ENCODE measurements around the gene SLC25A45. TPM values are rescaled to one million over a fixed set of nuclear protein-coding genes. Genes with fewer than 3 reads are reported as not detected.

Gene SLC25A45
- total RNA-seq, 2 experiments from 2014 or later: 24.5 to 28.2 TPM

DNA sequence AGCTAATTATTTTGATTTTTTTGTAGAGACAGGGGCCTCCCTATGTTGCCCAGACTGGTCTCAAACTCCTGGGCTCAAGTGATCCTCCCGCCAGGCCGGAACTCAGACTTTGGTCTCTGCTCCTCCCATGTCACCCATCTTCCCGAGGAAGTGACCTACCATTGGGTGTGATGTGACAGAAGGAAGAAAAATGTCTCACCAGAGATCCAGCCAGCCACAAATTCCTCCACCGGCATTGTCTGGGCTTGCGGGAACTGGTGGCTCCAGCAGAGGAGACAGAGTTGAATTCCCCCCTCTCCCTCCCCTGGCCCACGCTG is 772 bp downstream of the SLC25A45 start:
- H3K4me1 Mint-ChIP-seq (ENCODE audit: low read depth): peaks cover 47% of the 10 kb centered on the region
- ATAC-seq: peak; percentile 5
- POLR2A ChIA-PET: interaction anchor here (0.6 to 15.4 kb wide), 8 partner anchors 9 to 257 kb away, joined by 3 to 253 read pairs (median 4); partner anchors contain the start of genes MALAT1 and NEAT1

DNA sequence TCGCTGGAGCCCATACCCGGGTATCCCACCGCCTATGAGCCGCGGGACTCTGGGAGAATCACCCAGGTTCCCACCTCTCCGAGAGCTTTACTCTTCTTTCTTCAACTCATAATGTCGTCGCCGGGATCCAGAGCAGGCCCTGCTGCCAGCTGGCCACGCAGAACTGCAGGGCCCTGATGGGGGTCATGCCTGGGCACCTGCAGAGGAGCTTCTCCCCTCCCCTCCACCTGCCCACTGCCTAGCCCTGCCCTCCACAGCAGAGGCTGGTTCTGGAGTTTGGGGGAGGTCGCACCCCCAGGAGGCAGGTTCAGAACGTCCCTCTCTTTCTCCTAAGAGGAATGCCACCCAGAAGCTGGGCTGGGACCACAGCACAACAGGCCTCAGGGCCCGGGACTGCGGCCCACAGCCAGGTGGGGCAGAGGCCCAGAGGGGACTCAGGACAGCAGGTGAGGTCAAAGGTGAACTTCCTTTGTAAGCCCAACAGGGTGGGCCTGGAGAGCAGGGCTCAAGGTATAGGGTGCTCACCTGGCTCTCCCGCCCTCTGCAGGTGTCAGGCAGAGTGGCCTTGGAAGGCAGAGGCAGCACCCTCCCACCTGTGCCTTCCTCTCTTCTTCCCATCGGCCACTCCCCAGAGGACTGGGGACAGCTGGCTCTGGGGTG is 1.9 kb downstream of the SLC25A45 start:
- DNase-seq: no peak

More for the DNA sequence above, 772 bp downstream of the SLC25A45 start:
- no peaks in the 10 kb centered on the region for H3K27me3 Mint-ChIP-seq (ENCODE audit: low read depth)
- peak overlapping the region; percentile 83 for H3K4me3 Mint-ChIP-seq
- no peaks in the 10 kb centered on the region for H3K9me3 Mint-ChIP-seq (ENCODE audit: insufficient read depth)
- H3K36me3 Mint-ChIP-seq (ENCODE audit: low read depth): no peaks in the 10 kb centered on the region
- peak; percentile 58 for DNase-seq
- CTCF ChIA-PET: interaction anchor here (0.6 to 2.8 kb wide), 14 partner anchors 9 to 1150 kb away, joined by 3 to 17 read pairs (median 3); partner anchors contain the start of genes MALAT1 and SCYL1
- peak overlapping the region; percentile 99 for H3K27ac Mint-ChIP-seq

DNA sequence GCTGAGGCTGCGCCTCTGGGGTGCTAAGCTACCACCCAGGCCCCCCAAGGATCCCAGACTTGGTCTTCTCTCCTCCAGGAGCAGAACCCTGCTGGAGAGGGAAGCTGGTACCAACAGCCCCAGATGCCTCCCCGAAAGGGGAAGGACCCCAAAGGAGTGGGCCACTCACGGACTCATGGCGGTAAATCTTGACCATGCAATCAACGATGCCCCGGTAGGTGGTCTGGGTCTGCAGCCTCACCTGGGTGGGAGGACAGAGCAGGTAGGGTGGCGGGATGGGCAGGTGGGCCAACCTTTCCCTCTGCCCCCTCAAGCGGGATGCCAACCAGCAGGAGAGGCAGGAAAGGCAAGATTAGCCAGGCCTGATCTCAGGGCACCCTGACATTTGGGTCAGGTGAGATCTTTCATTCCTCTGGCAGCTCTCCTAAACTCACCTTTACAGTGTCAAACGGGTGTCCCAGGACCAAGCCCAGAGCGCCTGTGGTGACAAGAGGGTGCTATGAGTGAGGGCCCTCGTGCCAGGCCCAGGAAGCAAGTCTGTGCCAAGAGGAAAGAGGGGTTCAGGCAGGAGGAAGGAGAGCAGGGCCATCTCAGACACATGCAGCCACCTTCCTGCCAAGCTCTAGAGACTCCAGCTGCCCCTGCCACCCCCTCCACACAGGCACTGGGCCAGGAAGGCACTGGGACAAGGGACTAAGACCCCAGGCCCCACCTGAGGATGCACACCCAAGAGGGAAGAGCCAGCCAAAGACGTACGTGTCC is 2.6 kb downstream of the SLC25A45 start:
- Mint-ChIP-seq H3K4me1 (ENCODE audit: low read depth) (peaks cover 34% of the 10 kb centered on the region), H3K9me3 (ENCODE audit: insufficient read depth) (no peaks in the 10 kb centered on the region), H3K36me3 (ENCODE audit: low read depth) (no peaks in the 10 kb centered on the region), H3K27ac (peak overlapping the region; percentile 67), H3K27me3 (ENCODE audit: low read depth) (no peaks in the 10 kb centered on the region), H3K4me3 (no peak overlapping the region)
- ATAC-seq (no peak), DNase-seq (no peak)
- CTCF ChIA-PET: interaction anchor here (0.8 to 2.8 kb wide), 7 partner anchors 7 to 131 kb away, joined by 3 to 11 read pairs (median 5); no protein-coding TSS in a partner anchor
- POLR2A ChIA-PET: interaction anchor here (1.0 to 15.4 kb wide), 5 partner anchors 15 to 126 kb away, joined by 3 to 253 read pairs (median 52); partner anchors contain the start of genes MALAT1 and NEAT1

More for the DNA sequence above, 1.9 kb downstream of the SLC25A45 start:
- POLR2A ChIA-PET: interaction anchor here (1.0 to 15.4 kb wide), 7 partner anchors 9 to 125 kb away, joined by 3 to 253 read pairs (median 4); partner anchors contain the start of genes MALAT1 and NEAT1
- Mint-ChIP-seq H3K4me1 (ENCODE audit: low read depth) (peaks cover 41% of the 10 kb centered on the region), H3K36me3 (ENCODE audit: low read depth) (no peaks in the 10 kb centered on the region), H3K4me3 (peak overlapping the region; percentile 83), H3K27me3 (ENCODE audit: low read depth) (no peaks in the 10 kb centered on the region), H3K27ac (peak overlapping the region; percentile 99), H3K9me3 (ENCODE audit: insufficient read depth) (no peaks in the 10 kb centered on the region)
- CTCF ChIA-PET: interaction anchor here (0.8 to 2.8 kb wide), 5 partner anchors 8 to 129 kb away, joined by 3 to 17 read pairs (median 5); no protein-coding TSS in a partner anchor
- no peak for ATAC-seq

DNA sequence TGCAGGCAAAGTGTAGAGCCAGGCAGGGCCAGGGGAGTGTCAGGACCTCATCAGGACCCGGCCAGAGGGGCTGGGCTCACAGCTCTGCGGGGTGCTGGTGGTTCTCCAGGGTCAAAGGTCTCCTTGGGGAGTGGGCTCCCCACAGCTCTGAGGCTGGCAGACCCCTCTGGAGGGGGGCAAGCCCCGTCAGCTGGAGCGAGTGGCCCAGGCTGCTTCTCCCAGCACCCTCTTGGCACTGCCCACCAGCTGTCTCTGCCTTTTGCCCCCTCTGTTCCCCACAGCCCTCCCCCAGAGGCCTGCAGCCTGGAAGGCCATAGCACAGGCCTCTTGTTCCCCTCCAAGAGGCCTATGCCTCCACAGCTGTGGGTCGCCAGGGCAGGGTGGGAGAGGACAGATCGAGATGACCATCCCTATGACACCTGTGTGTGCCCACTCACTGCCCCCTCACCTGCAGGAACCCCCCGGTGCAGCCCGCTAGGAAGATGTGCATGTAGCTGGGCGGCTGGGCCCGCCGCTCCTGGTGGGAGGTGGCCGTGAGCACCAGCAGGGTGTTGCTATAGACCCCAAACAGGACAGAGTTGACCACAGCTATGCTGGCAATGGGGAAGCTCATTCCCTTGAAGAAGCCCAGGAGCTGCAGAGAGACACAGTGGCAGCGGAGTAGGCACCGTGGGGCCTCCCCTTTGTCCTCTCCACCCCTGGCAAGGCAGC is 3.4 kb downstream of the SLC25A45 start:
- H3K36me3 Mint-ChIP-seq (ENCODE audit: low read depth): no peaks in the 10 kb centered on the region
- no peak overlapping the region for H3K4me3 Mint-ChIP-seq
- DNase-seq (no peak), ATAC-seq (no peak)
- H3K27ac Mint-ChIP-seq: no peak overlapping the region
- no peaks in the 10 kb centered on the region for H3K27me3 Mint-ChIP-seq (ENCODE audit: low read depth)
- CTCF ChIA-PET: interaction anchor here (0.9 to 2.8 kb wide), 5 partner anchors 12 to 132 kb away, joined by 3 to 11 read pairs (median 6); no protein-coding TSS in a partner anchor
- POLR2A ChIA-PET: interaction anchor here (1.4 to 15.4 kb wide), 4 partner anchors 42 to 127 kb away, joined by 4 to 253 read pairs (median 110); partner anchors contain the start of genes MALAT1 and NEAT1
- no peaks in the 10 kb centered on the region for H3K9me3 Mint-ChIP-seq (ENCODE audit: insufficient read depth)
- H3K4me1 Mint-ChIP-seq (ENCODE audit: low read depth): peaks cover 26% of the 10 kb centered on the region

DNA sequence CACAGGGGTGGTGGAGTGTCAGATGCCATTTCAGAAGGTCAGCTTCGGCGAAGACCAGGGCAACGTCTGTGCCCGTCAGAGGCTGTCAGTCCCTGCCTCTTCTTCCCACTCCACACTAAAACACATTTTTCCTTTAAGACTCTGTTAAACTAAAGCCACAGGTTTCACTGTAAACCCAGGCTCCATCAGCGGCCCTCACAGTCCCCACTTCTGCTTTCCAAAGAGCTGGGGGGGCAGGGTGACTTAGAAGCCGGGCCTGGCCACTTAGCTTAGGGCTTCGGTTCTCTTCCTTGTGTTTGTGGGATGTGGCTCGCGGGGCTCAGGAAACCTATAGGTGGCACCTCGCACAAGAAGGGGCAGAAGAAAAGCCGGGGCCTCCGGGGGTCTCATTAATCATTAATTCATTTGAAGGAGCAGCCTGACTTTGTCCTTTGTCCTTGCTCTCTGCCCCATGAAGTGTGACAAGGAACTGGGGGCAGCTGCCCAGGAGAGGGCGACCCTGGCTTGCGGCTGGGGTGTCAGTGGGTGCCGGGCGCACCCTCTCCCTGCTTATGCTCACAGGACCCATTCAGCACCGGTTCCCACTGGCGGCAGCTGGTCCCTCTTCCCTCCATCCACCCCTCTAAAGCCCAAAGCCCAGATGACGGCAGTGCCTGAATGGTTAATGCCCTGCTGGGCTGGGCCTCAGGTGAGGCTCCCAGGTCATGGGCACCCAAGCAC is 4.1 kb downstream of the SLC25A45 start:
- Mint-ChIP-seq H3K27ac (no peak overlapping the region), H3K27me3 (ENCODE audit: low read depth) (no peaks in the 10 kb centered on the region), H3K4me3 (no peak overlapping the region), H3K36me3 (ENCODE audit: low read depth) (no peaks in the 10 kb centered on the region), H3K4me1 (ENCODE audit: low read depth) (peaks cover 21% of the 10 kb centered on the region), H3K9me3 (ENCODE audit: insufficient read depth) (no peaks in the 10 kb centered on the region)
- ChIA-PET POLR2A (interaction anchor here (0.6 to 15.4 kb wide), 4 partner anchors 42 to 132 kb away, joined by 3 to 253 read pairs (median 110); partner anchors contain the start of genes MALAT1 and NEAT1), CTCF (interaction anchor here (0.8 to 2.8 kb wide), 3 partner anchors 38 to 132 kb away, joined by 3 to 11 read pairs (median 4); no protein-coding TSS in a partner anchor)
- ATAC-seq (no peak), DNase-seq (no peak)

DNA sequence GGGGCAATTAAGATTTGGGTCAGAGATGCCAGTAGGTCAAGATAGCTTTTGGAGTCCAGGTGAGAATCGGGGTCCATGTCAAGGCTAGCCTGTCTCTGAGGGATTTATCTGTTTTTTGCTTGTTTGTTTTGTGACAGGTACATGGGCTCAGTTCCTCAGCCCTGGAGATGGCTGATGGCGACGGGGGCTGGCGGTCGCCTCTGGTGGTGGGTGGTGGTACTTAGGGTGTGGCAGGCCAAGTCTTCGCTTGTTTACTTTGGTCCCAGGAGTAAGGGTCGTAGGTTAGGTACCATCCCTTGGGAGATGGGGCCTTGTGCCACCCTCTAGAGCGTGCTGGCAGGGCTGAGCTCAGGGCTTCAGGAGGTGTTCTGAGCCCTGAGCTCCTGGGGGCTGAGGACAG is 4.7 kb downstream of the SLC25A45 start:
- CTCF ChIA-PET: interaction anchor here (0.8 to 2.8 kb wide), 3 partner anchors 39 to 133 kb away, joined by 3 to 11 read pairs (median 4); no protein-coding TSS in a partner anchor
- ATAC-seq: no peak

DNA sequence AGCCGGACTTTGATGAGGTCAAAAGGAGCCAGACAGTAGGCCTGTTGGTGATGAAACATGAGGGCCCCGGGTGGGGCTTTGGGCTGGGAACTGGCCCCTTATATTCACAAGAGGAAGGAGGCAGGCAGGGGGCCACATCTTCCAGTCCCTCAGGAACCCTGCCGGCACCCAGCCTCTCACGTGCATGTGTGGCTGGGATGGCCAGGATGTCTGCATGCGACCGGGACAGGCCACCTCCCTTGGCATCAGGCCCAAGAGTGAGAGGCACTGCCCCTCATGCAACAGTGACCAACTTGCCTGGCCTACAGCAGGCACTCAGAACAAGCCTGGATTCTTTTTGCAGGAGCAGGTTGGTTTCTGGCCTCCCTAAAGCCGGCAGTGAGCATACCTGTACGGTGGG is 5.4 kb downstream of the SLC25A45 start:
- CTCF ChIA-PET: interaction anchor here (2.8 kb wide), 1 partner anchor 40 kb away, joined by 11 read pairs; no protein-coding TSS in a partner anchor
- no peak overlapping the region for H3K4me3 Mint-ChIP-seq
- DNase-seq (no peak), ATAC-seq (no peak)
- no peaks in the 10 kb centered on the region for H3K36me3 Mint-ChIP-seq (ENCODE audit: low read depth)
- H3K27ac Mint-ChIP-seq: no peak overlapping the region
- no peaks in the 10 kb centered on the region for H3K9me3 Mint-ChIP-seq (ENCODE audit: insufficient read depth)
- H3K4me1 Mint-ChIP-seq (ENCODE audit: low read depth): peaks cover 11% of the 10 kb centered on the region
- no peaks in the 10 kb centered on the region for H3K27me3 Mint-ChIP-seq (ENCODE audit: low read depth)
- POLR2A ChIA-PET: interaction anchor here (6.9 to 15.4 kb wide), 2 partner anchors 44 to 129 kb away, joined by 52 to 253 read pairs; partner anchors contain the start of gene NEAT1

More for the DNA sequence above, 4.7 kb downstream of the SLC25A45 start:
- H3K9me3 Mint-ChIP-seq (ENCODE audit: insufficient read depth): no peaks in the 10 kb centered on the region
- POLR2A ChIA-PET: interaction anchor here (0.6 to 15.4 kb wide), 4 partner anchors 43 to 133 kb away, joined by 3 to 253 read pairs (median 110); partner anchors contain the start of genes MALAT1 and NEAT1
- H3K27ac Mint-ChIP-seq: no peak overlapping the region
- peaks cover 15% of the 10 kb centered on the region for H3K4me1 Mint-ChIP-seq (ENCODE audit: low read depth)
- H3K36me3 Mint-ChIP-seq (ENCODE audit: low read depth): no peaks in the 10 kb centered on the region
- H3K27me3 Mint-ChIP-seq (ENCODE audit: low read depth): no peaks in the 10 kb centered on the region
- H3K4me3 Mint-ChIP-seq: no peak overlapping the region
- DNase-seq: no peak

DNA sequence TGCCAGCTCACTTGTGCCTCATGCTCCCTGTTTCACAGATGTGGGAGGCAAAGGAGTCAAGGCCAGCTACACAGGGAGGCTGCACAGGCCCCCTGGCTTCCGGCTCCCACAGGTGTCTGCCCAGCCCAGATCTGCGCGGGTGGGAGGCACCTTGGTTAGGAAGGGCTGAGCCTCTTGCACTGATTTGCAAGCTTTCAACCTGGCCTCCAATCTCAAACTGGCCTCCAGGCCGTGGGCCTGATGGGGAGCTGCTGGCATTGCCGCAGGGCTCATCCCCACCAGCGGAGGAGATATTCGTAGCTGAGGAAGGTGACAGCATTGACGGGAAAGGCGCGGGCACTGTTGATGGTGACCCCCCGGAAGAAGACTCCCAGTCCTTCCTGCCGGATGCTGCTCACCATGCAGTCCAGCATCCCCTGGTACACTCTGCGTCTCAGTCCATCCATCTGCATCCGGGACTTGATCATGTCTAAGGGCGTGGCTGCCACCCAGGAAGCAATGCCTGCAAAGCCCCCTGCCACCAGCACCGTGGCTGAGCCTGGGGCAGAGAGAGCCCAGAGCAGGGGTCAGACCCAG is 6.2 kb downstream of the SLC25A45 start:
- ChIA-PET CTCF (interaction anchor here (0.8 to 1.4 kb wide), 2 partner anchors 40 to 122 kb away, joined by 3 to 6 read pairs; no protein-coding TSS in a partner anchor), POLR2A (interaction anchor here (1.0 to 1.3 kb wide), 2 partner anchors 127 to 130 kb away, joined by 3 read pairs; no protein-coding TSS in a partner anchor)
- no peaks in the 10 kb centered on the region for H3K9me3 Mint-ChIP-seq (ENCODE audit: insufficient read depth)
- no peaks in the 10 kb centered on the region for H3K36me3 Mint-ChIP-seq (ENCODE audit: low read depth)
- ATAC-seq (no peak), DNase-seq (no peak)
- no peak overlapping the region for H3K4me3 Mint-ChIP-seq
- H3K27me3 Mint-ChIP-seq (ENCODE audit: low read depth): no peaks in the 10 kb centered on the region
- H3K27ac Mint-ChIP-seq: no peak overlapping the region
- peaks cover 6% of the 10 kb centered on the region for H3K4me1 Mint-ChIP-seq (ENCODE audit: low read depth)

DNA sequence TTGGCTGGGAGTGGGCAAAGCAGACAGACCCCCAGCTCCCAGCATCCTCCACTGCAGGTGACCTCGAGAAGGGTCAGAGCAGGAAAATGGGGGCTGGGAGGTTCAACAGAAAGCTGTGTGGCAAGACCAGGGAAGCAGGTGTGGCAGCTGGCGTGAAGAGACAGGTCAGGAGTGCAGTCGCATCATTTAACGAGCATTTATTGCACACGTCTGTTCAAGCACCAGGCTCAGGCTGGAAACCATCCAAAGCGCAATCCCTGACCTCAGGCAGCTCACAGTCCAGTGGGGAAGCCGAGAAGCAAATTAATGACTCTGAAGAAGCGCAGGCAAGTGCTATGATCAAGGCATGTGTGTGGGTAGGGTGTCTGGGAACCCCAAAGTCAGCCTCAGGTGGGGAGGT is 7.4 kb downstream of the SLC25A45 start:
- H3K4me1 Mint-ChIP-seq (ENCODE audit: low read depth): peaks cover 5% of the 10 kb centered on the region
- no peaks in the 10 kb centered on the region for H3K27me3 Mint-ChIP-seq (ENCODE audit: low read depth)
- H3K4me3 Mint-ChIP-seq: no peak overlapping the region
- H3K9me3 Mint-ChIP-seq (ENCODE audit: insufficient read depth): no peaks in the 10 kb centered on the region
- CTCF ChIA-PET: interaction anchor here (1.4 to 1.6 kb wide), 2 partner anchors 41 to 135 kb away, joined by 3 to 6 read pairs; no protein-coding TSS in a partner anchor
- H3K27ac Mint-ChIP-seq: no peak overlapping the region
- POLR2A ChIA-PET: interaction anchor here (1.3 to 1.7 kb wide), 2 partner anchors 125 to 132 kb away, joined by 3 to 5 read pairs; no protein-coding TSS in a partner anchor
- H3K36me3 Mint-ChIP-seq (ENCODE audit: low read depth): no peaks in the 10 kb centered on the region
- ATAC-seq (no peak), DNase-seq (no peak)
